ENCODE results near the gene PSG7.
"Not testable (repeated sequence)": the region's sequence is repeated elsewhere in the genome, so short reads cannot be mapped to it uniquely, and the experiment has no call there.

Gene PSG7

GRCh38 chr19:42937107-42937506 is at the start of gene PSG7:
Gene PSG7 (minus strand): TSS chr19:42937207. CDS start chr19:42937076, 131 bp downstream.
- DNase-seq = not testable (repeated sequence)

- DNase-seq = no peak
Measured at GRCh38 chr19:42985588-42985987, 48.6 kb upstream of the PSG7 start.

GRCh38 chr19:42982111-42982510 is 45.1 kb upstream of the PSG7 start:
- not testable (repeated sequence) for DNase-seq

- DNase-seq = not testable (repeated sequence)
Measured at GRCh38 chr19:42971451-42971850, 34.4 kb upstream of the PSG7 start.

- DNase-seq = no peak
Measured at GRCh38 chr19:42965176-42965575, 28.2 kb upstream of the PSG7 start.

- no peak for DNase-seq
Measured at GRCh38 chr19:42961119-42961518, 24.1 kb upstream of the PSG7 start.

- DNase-seq = not testable (repeated sequence)
Measured at GRCh38 chr19:42952126-42952525, 15.1 kb upstream of the PSG7 start.

GRCh38 chr19:42951476-42951875 is 14.5 kb upstream of the PSG7 start:
- not testable (repeated sequence) for DNase-seq

GRCh38 chr19:42942187-42942789 is 5.3 kb upstream of the PSG7 start:
- DNase-seq = no peak

GRCh38 chr19:42934726-42935125 is 2.3 kb downstream of the PSG7 start:
- DNase-seq = not testable (repeated sequence)

GRCh38 chr19:42934183-42934582 is 2.8 kb downstream of the PSG7 start:
- not testable (repeated sequence) for DNase-seq

GRCh38 chr19:42933412-42933811 is 3.6 kb downstream of the PSG7 start:
- not testable (repeated sequence) for DNase-seq

- not testable (repeated sequence) for DNase-seq
Measured at GRCh38 chr19:42932485-42933101, 4.4 kb downstream of the PSG7 start.

- DNase-seq = not testable (repeated sequence)
Measured at GRCh38 chr19:42930214-42930613, 6.8 kb downstream of the PSG7 start.

GRCh38 chr19:42928896-42929295 is 8.1 kb downstream of the PSG7 start:
- DNase-seq = no peak

- no peak for DNase-seq
Measured at GRCh38 chr19:42926781-42927180, 10.2 kb downstream of the PSG7 start.

GRCh38 chr19:42923106-42923505 is 13.9 kb downstream of the PSG7 start:
- DNase-seq = not testable (repeated sequence)

- DNase-seq = not testable (repeated sequence)
Measured at GRCh38 chr19:42920971-42921370, 16.0 kb downstream of the PSG7 start.

- DNase-seq = no peak
Measured at GRCh38 chr19:42919757-42920079, 17.3 kb downstream of the PSG7 start.

- not testable (repeated sequence) for DNase-seq
Measured at GRCh38 chr19:42919070-42919756, 17.8 kb downstream of the PSG7 start.

GRCh38 chr19:42918377-42919069 is 18.5 kb downstream of the PSG7 start:
- DNase-seq = not testable (repeated sequence)

GRCh38 chr19:42917634-42918033 is 19.4 kb downstream of the PSG7 start, which contains the start of gene PSG6:
Gene PSG6 (minus strand): TSS chr19:42917894. CDS start chr19:42917792, 102 bp downstream.
- DNase-seq = not testable (repeated sequence)

- not testable (repeated sequence) for DNase-seq
Measured at GRCh38 chr19:42916931-42917330, 20.1 kb downstream of the PSG7 start.
